CD4-positive, alpha-beta T cell (primary cell): ENCODE measurements around the gene DNMT1. TPM values are rescaled to one million over a fixed set of nuclear protein-coding genes. Genes with fewer than 3 reads are reported as not detected.
A peak's percentile ranks its signal among the peaks of the same experiment; 100 is the strongest.
"Not testable (repeated sequence)": the region's sequence is repeated elsewhere in the genome, so short reads cannot be mapped to it uniquely, and the experiment has no call there.

ENCODE experiments used
- ATAC-seq: fragments of 200-7000 bp; cut with Tn5 transposase; one replicate; pipeline ENCODE4 v1.10.0; 2022; ENCODE audit warnings: mild to moderate bottlenecking; ENCODE audit not compliant: poor library complexity
- CTCF ChIA-PET: fragments of 350-600 bp; sonication (Branson Sonifier 250); formaldehyde crosslinking; loops from one replicate; lab custom pipeline; 2021; ENCODE audit warnings: antibody characterized with exemption, inconsistent platforms; lab: Charles Lee
- POLR2A ChIA-PET: fragments of 350-600 bp; sonication (Branson Sonifier 250); formaldehyde crosslinking; loops from one replicate; lab custom pipeline; 2021; ENCODE audit warnings: antibody characterized with exemption, inconsistent platforms; lab: Charles Lee
- DNase-seq, 14 experiments: peaks; one replicate each; pipeline ENCODE4 v3.0.0-alpha.2; 2013 to 2020; ENCODE audit warnings: mixed read lengths in 2 of 14
- H3K27ac ChIP-seq, 2 donors: one replicate each; pipeline versions ENCODE4 v1.5.1 to v1.7.0; 2013; ENCODE audit warnings: low read length in 2 of 2, low read depth in 1 of 2, mild to moderate bottlenecking in 1 of 2
- H3K27me3 ChIP-seq, 2 experiments: 1 replicate in 1 of 2; 2 replicates in 1 of 2; pipeline versions ENCODE4 v1.6.1 to v1.7.0; 2013; ENCODE audit warnings: low read length in 2 of 2, control low read depth in 1 of 2, mild to moderate bottlenecking in 1 of 2, moderate library complexity in 1 of 2; ENCODE audit not compliant: insufficient read depth in 2 of 2, control insufficient read depth in 1 of 2
- H3K36me3 ChIP-seq: one replicate; pipeline ENCODE4 v1.6.1; 2013; ENCODE audit warnings: low read length, control low read depth; ENCODE audit not compliant: insufficient read depth
- H3K4me1 ChIP-seq: one replicate; pipeline ENCODE4 v1.6.1; 2013; ENCODE audit warnings: low read length, control low read depth; ENCODE audit not compliant: insufficient read depth
- H3K4me3 ChIP-seq: one replicate; pipeline ENCODE4 v1.5.1; 2013; ENCODE audit warnings: mild to moderate bottlenecking, low read length, moderate library complexity
- H3K9me3 ChIP-seq, 2 experiments: 1 replicate in 1 of 2; 2 replicates in 1 of 2; pipeline versions ENCODE4 v1.6.1 to v1.7.0; 2013; ENCODE audit warnings: low read length in 2 of 2, mild to moderate bottlenecking in 2 of 2, control low read depth in 1 of 2, moderate library complexity in 1 of 2; ENCODE audit not compliant: control insufficient read depth in 1 of 2, insufficient read depth in 1 of 2
- H3K27ac Mint-ChIP-seq: one replicate; pipeline ENCODE4 v1.8.0; 2020; ENCODE audit warnings: mixed read lengths
- H3K27me3 Mint-ChIP-seq: one replicate; pipeline ENCODE4 v1.8.0; 2021; ENCODE audit warnings: mixed read lengths
- H3K36me3 Mint-ChIP-seq: one replicate; pipeline ENCODE4 v1.8.0; 2021; ENCODE audit warnings: low read depth, mixed read lengths
- H3K4me1 Mint-ChIP-seq: one replicate; pipeline ENCODE4 v1.8.0; 2021; ENCODE audit warnings: low read depth, mixed read lengths
- H3K4me3 Mint-ChIP-seq: one replicate; pipeline ENCODE4 v1.8.0; 2020; ENCODE audit warnings: mild to moderate bottlenecking, mixed read lengths
- H3K9me3 Mint-ChIP-seq: one replicate; pipeline ENCODE4 v1.8.0; 2020; ENCODE audit warnings: mixed read lengths
- intact Hi-C, 2 experiments: fragments of 100-400 bp; cut with DNase I in 1 of 2; cut with micrococcal nuclease in 1 of 2; formaldehyde crosslinking; loops; one replicate each; pipeline versions ENCODE4 v1.15.1 to v1.9.0; 2023 to 2025; cut with DNase I, micrococcal nuclease
- polyA plus RNA-seq, 2 donors: library from polyadenylated mRNA; unstranded; fragments of 120-200 nt; gene quantifications; one replicate each; pipeline ENCODE4 v1.2.1, GENCODE V29; 2013
- total RNA-seq, 174 experiments: library from RNA in 2 of 174; stranded (reverse) in 2 of 174; gene quantifications; one replicate each; pipeline ENCODE4 v1.2.3 and lab custom pipeline; 2021 to 2026
- TF ChIP-seq, protein P1 (sequence below): fragments of 200-600 bp; IDR thresholded peaks from one replicate; pipeline ENCODE4 v1.8.0; 2022; ENCODE audit warnings: antibody characterized with exemption, mild to moderate bottlenecking

The DNMT1 gene
- total RNA-seq (100 to 1,000 TPM; 159 to 160 TPM), total RNA-seq (lab: John Stamatoyannopoulos, UW) (112 to 538 (median 185) reads per million in 172 experiments)
- polyA plus RNA-seq (2013, experiment 1 of 2), result 114 TPM
- polyA plus RNA-seq (2013, experiment 2 of 2), result 149 TPM

- DNase-seq, result peak; percentile 86 to 98 (median 96)
- intact Hi-C loops, result loop anchor here (2.0 to 5.0 kb wide), 5 partner anchors 38 to 138 kb away; partner anchors contain the start of genes S1PR2 (in 2 of the 2), PPAN (in 1 of the 2) and RAVER1 (in 1 of the 2)
- H3K27me3 Mint-ChIP-seq, result no peaks in the 10 kb centered on the region
- H3K36me3 Mint-ChIP-seq, result peaks cover 14% of the 10 kb centered on the region
- peaks cover 50% of the 10 kb centered on the region for H3K4me1 ChIP-seq
- H3K36me3 ChIP-seq, result peaks cover 22% of the 10 kb centered on the region
- peak within 1 kb of the TSS; percentile 88 for H3K27ac Mint-ChIP-seq
- TF ChIP-seq, protein P1, sequence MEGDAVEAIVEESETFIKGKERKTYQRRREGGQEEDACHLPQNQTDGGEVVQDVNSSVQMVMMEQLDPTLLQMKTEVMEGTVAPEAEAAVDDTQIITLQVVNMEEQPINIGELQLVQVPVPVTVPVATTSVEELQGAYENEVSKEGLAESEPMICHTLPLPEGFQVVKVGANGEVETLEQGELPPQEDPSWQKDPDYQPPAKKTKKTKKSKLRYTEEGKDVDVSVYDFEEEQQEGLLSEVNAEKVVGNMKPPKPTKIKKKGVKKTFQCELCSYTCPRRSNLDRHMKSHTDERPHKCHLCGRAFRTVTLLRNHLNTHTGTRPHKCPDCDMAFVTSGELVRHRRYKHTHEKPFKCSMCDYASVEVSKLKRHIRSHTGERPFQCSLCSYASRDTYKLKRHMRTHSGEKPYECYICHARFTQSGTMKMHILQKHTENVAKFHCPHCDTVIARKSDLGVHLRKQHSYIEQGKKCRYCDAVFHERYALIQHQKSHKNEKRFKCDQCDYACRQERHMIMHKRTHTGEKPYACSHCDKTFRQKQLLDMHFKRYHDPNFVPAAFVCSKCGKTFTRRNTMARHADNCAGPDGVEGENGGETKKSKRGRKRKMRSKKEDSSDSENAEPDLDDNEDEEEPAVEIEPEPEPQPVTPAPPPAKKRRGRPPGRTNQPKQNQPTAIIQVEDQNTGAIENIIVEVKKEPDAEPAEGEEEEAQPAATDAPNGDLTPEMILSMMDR, result no peak
- H3K27me3 ChIP-seq, result no peaks in the 10 kb centered on the region
- POLR2A ChIA-PET, result interaction anchor here (0.6 to 2.1 kb wide), 5 partner anchors 12 to 1973 kb away, joined by 3 to 16 read pairs (median 7); no protein-coding TSS in a partner anchor
- H3K9me3 ChIP-seq, result no peaks in the 10 kb centered on the region
- ATAC-seq, result peak; percentile 93
- H3K9me3 Mint-ChIP-seq, result no peaks in the 10 kb centered on the region
- H3K4me3 ChIP-seq, result peak within 1 kb of the TSS; percentile 99
- peaks cover 32% of the 10 kb centered on the region for H3K4me1 Mint-ChIP-seq
- H3K27ac ChIP-seq, result peak within 1 kb of the TSS; percentile 77 to 80
- peak within 1 kb of the TSS; percentile 98 for H3K4me3 Mint-ChIP-seq
- CTCF ChIA-PET, result interaction anchor here (1.1 to 1.3 kb wide), 2 partner anchors 34 to 55 kb away, joined by 4 to 7 read pairs; no protein-coding TSS in a partner anchor
These were observed at the start of gene DNMT1 for GRCh38 chr19:10194500-10195198. DNMT1 (minus strand) TSS chr19:10194953; CDS start chr19:10194899, 54 bp downstream.

DNA sequence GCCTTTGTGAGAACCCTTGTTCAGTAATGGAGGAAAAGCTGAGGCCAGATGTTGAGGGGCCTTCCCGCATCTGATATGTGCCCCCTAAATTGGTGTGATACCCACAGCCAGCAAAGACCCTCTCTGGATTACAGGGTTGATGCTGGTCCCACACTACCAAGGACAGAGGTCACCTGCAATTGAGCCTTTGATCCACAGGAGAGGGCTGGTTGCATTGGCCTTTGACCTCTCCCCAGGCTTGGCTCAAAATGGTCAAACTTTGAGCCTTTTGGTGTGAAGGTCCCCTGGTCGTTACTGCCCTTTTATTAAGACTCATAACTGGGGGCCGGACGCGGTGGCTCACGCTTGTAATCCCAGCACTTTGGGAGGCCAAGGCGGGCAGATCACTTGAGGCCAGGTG is 48.9 kb upstream of the DNMT1 start:
- Histone ChIP-seq H3K36me3 (no peaks in the 10 kb centered on the region), H3K4me1 (no peaks in the 10 kb centered on the region), H3K9me3 (no peaks in the 10 kb centered on the region), H3K27ac (no peak overlapping the region), H3K27me3 (no peaks in the 10 kb centered on the region), H3K4me3 (no peak overlapping the region)
- DNase-seq (no peak), ATAC-seq (no peak)
- H3K27me3 Mint-ChIP-seq, result no peaks in the 10 kb centered on the region
- H3K36me3 Mint-ChIP-seq, result no peaks in the 10 kb centered on the region
- intact Hi-C loops, result no loop called here
- CTCF ChIA-PET, result no interaction called here
- no peak overlapping the region for H3K27ac Mint-ChIP-seq
- POLR2A ChIA-PET, result no interaction called here
- H3K9me3 Mint-ChIP-seq, result no peaks in the 10 kb centered on the region
- H3K4me1 Mint-ChIP-seq, result no peaks in the 10 kb centered on the region
- H3K4me3 Mint-ChIP-seq, result no peak overlapping the region
- TF ChIP-seq, protein P1, result no peak

DNA sequence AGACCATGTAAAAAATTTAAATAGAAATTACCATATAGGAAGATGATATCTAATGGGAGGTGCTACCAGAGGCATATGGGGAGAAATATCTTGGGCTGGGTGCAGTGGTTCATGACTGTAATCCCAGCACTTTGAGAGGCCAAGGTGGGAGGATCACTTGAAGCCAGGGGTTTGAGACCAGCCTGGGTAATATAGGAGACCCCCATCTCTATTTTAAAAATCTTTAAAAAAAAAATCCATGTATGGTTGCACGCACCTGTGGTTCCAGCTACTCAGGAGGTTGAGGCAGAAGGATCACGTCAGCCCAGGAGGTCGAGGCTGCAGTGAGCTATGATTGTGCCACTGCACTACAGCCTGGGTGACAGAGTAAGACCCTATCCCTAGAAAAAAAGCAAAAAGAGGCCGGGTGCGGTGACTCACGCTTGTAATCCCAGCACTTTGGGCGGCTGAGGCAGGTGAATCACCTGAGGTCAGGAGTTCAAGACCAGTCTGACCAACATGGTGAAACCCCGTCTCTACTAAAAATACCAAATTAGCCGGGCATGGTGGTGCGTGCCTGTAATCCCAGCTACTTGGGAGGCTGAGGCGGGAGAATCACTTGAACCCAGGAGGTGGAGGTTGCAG is 47.2 kb upstream of the DNMT1 start:
- H3K4me3 ChIP-seq, H3K27ac ChIP-seq, H3K27me3 ChIP-seq, H3K9me3 ChIP-seq, H3K9me3 Mint-ChIP-seq, CTCF ChIA-PET, H3K4me1 ChIP-seq, H3K27me3 Mint-ChIP-seq, H3K27ac Mint-ChIP-seq, H3K4me3 Mint-ChIP-seq, DNase-seq, intact Hi-C loops, H3K36me3 Mint-ChIP-seq, H3K4me1 Mint-ChIP-seq, POLR2A ChIA-PET, ATAC-seq, H3K36me3 ChIP-seq: not testable (repeated sequence)
